Spleen (tissue), 11 donors: ENCODE results near the gene ANKRD13A. TPM values are rescaled to one million over a fixed set of nuclear protein-coding genes. Genes with fewer than 3 reads are reported as not detected.

Source experiments
- DNase-seq: peaks from one replicate; pipeline ENCODE4 v3.0.0-alpha.2; 2020
- H3K27ac ChIP-seq, 8 donors: fragments of 200-600 bp; sonication (generic) in 7 of 8; 1 replicate in 4 of 8; 2 replicates in 4 of 8; pipeline versions ENCODE4 v1.5.0 to v1.8.0; 2016 to 2021; ENCODE audit warnings: inconsistent platforms in 4 of 8, mild to moderate bottlenecking in 4 of 8, moderate library complexity in 1 of 8
- H3K27me3 ChIP-seq, 7 donors: fragments of 200-600 bp; sonication (generic) in 6 of 7; replicated peaks in 1 of 7; 1 replicate in 4 of 7; 2 replicates in 3 of 7; pipeline versions ENCODE4 v1.5.0 to v1.8.0; 2016 to 2021; ENCODE audit warnings: inconsistent platforms in 3 of 7, mild to moderate bottlenecking in 1 of 7
- H3K36me3 ChIP-seq, 6 donors: fragments of 200-600 bp; sonication (generic) in 5 of 6; 1 replicate in 4 of 6; 2 replicates in 2 of 6; pipeline versions ENCODE4 v1.5.0 to v1.8.0; 2016 to 2021; ENCODE audit warnings: inconsistent platforms in 2 of 6
- H3K4me1 ChIP-seq, 6 donors: fragments of 200-600 bp; sonication (generic) in 5 of 6; 1 replicate in 3 of 6; 2 replicates in 3 of 6; pipeline versions ENCODE4 v1.5.0 to v1.8.0; 2016 to 2021; ENCODE audit warnings: inconsistent platforms in 3 of 6
- H3K4me3 ChIP-seq, 8 donors: fragments of 200-600 bp; sonication (generic) in 7 of 8; 1 replicate in 4 of 8; 2 replicates in 4 of 8; pipeline versions ENCODE4 v1.5.0 to v1.8.0; 2016 to 2021; ENCODE audit warnings: inconsistent platforms in 4 of 8, mild to moderate bottlenecking in 4 of 8, moderate library complexity in 2 of 8
- H3K9me3 ChIP-seq, 8 donors: fragments of 200-600 bp; sonication (generic) in 7 of 8; 1 replicate in 4 of 8; 2 replicates in 4 of 8; pipeline versions ENCODE4 v1.5.0 to v1.8.0; 2016 to 2021; ENCODE audit warnings: inconsistent platforms in 4 of 8
- POLR2A ChIP-seq, 3 donors: fragments of 450-650 bp; IDR thresholded peaks; one replicate each; pipeline ENCODE4 v1.5.1; 2017; ENCODE audit warnings: antibody characterized with exemption in 3 of 3, mild to moderate bottlenecking in 1 of 3
- POLR2AphosphoS5 ChIP-seq, 3 donors: sonication (generic); formaldehyde crosslinking; IDR thresholded peaks; one replicate each; pipeline ENCODE4 v1.5.1; 2017; ENCODE audit warnings: antibody characterized with exemption in 3 of 3
- WGBS, 5 donors: extraction: QIAGEN DNeasy Blood & Tissue Kit in 3 of 5; methylation state at CpG; one replicate each; pipeline versions ENCODE4 v1.1.5 to v1.1.7; 2013 to 2018; 5-methylcytosine and 5-hydroxymethylcytosine counted together
- intact Hi-C: fragments of 100-400 bp; cut with DNase I; formaldehyde crosslinking; loops from one replicate; pipeline ENCODE4 v1.15.0; 2023; ENCODE audit warnings: low total_unique reads
- polyA plus RNA-seq, 3 donors: library from polyadenylated mRNA; stranded (reverse); fragments of 200-250 nt; gene quantifications; one replicate each; pipeline ENCODE4 v1.2.1, GENCODE V29; 2013
- total RNA-seq, 7 donors: library from RNA; depleted of rRNA in 3 of 7; stranded (reverse); fragments of >200 nt in 3 of 7; fragmentation: NEBNext Ultra II Directional in 4 of 7; extraction: Animal tissue kit (Norgen Biotek cat#: 25700) in 4 of 7; gene quantifications; one replicate each; pipeline versions ENCODE4 v1.1.0 to v1.2.1, GENCODE V29; 2016 to 2021
- TF ChIP-seq, protein P1 (sequence below), 11 experiments: fragments of 200-600 bp in 7 of 11; fragments of 450-650 bp in 4 of 11; sonication (generic) in 4 of 11; IDR thresholded peaks in 8 of 11; conservative IDR thresholded peaks in 3 of 11; 1 replicate in 7 of 11; 2 replicates in 4 of 11; pipeline versions ENCODE4 v1.4.0 to v1.8.0; 2016 to 2021; ENCODE audit warnings: antibody characterized with exemption in 11 of 11, inconsistent platforms in 4 of 11, mild to moderate bottlenecking in 1 of 11
- donor health status: healthy with polysubstance abuse.
- donor health status: DM: no; HTN: no; CAD: no; lungs with moderate emphysema.
- donor health status: DM: no; HTN: no; CAD: no.
- donor health status: Bipolar disorder and iron deficiency.
- donor health status: healthy.
- donor health status: DM: no; HTN: no; CAD: no.
- donor health status: DM: yes; HTN: yes; CAD: no.

ANKRD13A gene
- total and polyA plus RNA-seq, 10 donors = 32.9 to 134 (median 93.7) TPM

DNA sequence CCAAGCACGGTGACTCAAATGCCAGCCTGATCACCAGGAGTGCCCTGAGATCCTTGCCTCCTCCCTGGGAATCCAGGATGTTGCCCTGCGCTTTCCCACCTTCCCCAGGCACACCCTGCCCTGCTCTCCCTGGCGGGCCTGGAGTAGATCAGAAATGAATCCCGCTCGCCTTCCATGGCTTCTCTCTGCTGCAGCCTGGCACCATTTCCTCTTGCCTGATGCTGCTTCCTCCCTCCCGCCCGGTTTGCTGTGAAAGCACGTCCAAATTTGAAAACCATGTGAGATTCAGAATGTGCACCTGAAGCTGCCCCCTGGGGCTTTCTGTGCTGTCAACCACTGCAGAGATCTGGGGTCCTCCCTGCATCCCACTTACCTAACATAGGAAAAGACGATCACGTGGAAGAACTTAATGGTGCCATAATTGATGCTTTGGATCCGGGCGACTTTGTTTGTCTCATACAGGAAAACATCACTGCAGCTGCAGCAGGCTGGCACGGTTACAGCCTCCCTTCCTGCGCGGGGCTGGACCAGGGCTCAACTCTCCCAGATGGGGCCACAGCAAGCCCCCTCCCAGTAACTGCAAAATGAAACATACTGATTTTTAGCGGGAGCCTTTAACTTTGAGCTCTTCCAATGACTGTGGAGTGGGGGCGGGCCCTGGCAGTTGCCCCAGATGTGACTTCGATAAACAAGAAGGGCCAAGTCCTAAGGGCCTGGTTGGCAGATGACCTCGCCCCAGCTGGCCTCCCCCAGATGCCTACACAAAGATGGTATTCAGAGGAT is 74.0 kb downstream of the ANKRD13A start:
- Histone ChIP-seq H3K9me3 (no peaks in the 10 kb centered on the region), H3K27me3 (no peaks in the 10 kb centered on the region), H3K4me3 (peak overlapping the region; percentile 17 to 67 (median 42)), H3K36me3 (no peaks in the 10 kb centered on the region), H3K27ac (peak overlapping the region in 7 of 8 donors; percentile 25 to 67 (median 58)), H3K4me1 (peaks cover 0 to 19% (median 15%) of the 10 kb centered on the region in 6 donors)
- 6 to 12% (median 9%) methylated on average over 19 of the region's 19 CpGs for WGBS, 5 donors
- TF ChIP-seq, protein P1, sequence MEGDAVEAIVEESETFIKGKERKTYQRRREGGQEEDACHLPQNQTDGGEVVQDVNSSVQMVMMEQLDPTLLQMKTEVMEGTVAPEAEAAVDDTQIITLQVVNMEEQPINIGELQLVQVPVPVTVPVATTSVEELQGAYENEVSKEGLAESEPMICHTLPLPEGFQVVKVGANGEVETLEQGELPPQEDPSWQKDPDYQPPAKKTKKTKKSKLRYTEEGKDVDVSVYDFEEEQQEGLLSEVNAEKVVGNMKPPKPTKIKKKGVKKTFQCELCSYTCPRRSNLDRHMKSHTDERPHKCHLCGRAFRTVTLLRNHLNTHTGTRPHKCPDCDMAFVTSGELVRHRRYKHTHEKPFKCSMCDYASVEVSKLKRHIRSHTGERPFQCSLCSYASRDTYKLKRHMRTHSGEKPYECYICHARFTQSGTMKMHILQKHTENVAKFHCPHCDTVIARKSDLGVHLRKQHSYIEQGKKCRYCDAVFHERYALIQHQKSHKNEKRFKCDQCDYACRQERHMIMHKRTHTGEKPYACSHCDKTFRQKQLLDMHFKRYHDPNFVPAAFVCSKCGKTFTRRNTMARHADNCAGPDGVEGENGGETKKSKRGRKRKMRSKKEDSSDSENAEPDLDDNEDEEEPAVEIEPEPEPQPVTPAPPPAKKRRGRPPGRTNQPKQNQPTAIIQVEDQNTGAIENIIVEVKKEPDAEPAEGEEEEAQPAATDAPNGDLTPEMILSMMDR (IDR thresholded peaks at IDR 0.05 in 8 of 11, conservative IDR thresholded peaks at IDR 0.05 in 3 of 11) = no peak
- TF ChIP-seq POLR2AphosphoS5 (IDR thresholded peaks at IDR 0.05) (no peak), POLR2A (IDR thresholded peaks at IDR 0.05) (no peak)
- peak; percentile 76 for DNase-seq
- intact Hi-C loops = no loop called here

DNA sequence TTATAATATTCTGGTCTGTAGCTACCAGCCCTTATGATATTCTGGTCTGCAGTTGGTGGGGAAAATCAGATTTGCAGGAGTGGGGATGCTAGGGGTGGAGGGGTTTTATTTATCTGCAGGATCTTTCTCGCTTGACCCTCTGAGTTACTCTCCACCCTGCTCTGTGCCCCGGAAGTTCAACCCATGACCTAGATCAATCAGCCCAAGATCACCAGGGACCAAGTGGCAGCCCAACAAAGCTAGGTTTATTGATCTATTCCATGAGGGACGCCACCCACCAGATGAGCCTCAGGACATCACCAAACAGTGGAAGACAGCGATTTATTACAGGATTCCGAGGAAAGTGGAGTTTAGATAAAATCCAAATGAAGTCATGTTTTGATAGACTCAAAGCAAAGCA is 74.9 kb downstream of the ANKRD13A start:
- Histone ChIP-seq H3K4me1 (peaks cover 2 to 27% (median 19%) of the 10 kb centered on the region in 6 donors), H3K4me3 (no peak overlapping the region), H3K36me3 (no peaks in the 10 kb centered on the region), H3K27me3 (no peaks in the 10 kb centered on the region), H3K9me3 (no peaks in the 10 kb centered on the region), H3K27ac (peak overlapping the region in 1 of 8 donors; percentile 67)
- peak; percentile 6 for DNase-seq
- TF ChIP-seq, protein P1 (IDR thresholded peaks at IDR 0.05 in 8 of 11, conservative IDR thresholded peaks at IDR 0.05 in 3 of 11) = no peak
- TF ChIP-seq POLR2AphosphoS5 (IDR thresholded peaks at IDR 0.05) = no peak
- TF ChIP-seq POLR2A (IDR thresholded peaks at IDR 0.05) = no peak
- 91 to 97% (median 93%) methylated on average over 5 of the region's 5 CpGs for WGBS, 5 donors
- intact Hi-C loops = no loop called here

DNA sequence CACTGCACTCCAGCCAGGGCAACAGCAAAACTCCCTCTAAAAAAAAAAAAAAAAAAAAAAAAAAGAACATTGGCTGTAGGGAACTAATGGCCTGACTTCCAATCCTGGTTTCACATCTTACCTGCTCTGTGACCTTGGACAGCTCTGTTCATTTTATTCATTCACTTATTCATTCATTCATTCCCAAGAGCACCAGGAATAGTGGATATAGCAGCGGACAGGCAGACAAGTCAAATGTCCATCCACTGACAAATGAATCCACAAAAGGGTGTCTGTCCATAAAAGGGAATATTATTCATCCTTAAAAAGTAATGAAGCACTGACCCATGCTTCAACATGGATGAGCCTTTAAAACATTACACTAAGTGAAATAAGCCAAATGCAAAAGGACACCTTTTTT is 76.7 kb downstream of the ANKRD13A start:
- no peak for DNase-seq
- H3K27me3 ChIP-seq = no peaks in the 10 kb centered on the region
- 95 to 100% (median 99%) methylated on average over 1 of the region's 1 CpG for WGBS, 5 donors
- no peaks in the 10 kb centered on the region for H3K36me3 ChIP-seq
- no peaks in the 10 kb centered on the region for H3K9me3 ChIP-seq
- TF ChIP-seq POLR2A (IDR thresholded peaks at IDR 0.05) (no peak), POLR2AphosphoS5 (IDR thresholded peaks at IDR 0.05) (no peak)
- TF ChIP-seq, protein P1 (IDR thresholded peaks at IDR 0.05 in 8 of 11, conservative IDR thresholded peaks at IDR 0.05 in 3 of 11) = no peak
- intact Hi-C loops = no loop called here
- H3K4me1 ChIP-seq = peaks cover 9 to 43% (median 32%) of the 10 kb centered on the region in 6 donors
- H3K27ac ChIP-seq = no peak overlapping the region
- no peak overlapping the region for H3K4me3 ChIP-seq

DNA sequence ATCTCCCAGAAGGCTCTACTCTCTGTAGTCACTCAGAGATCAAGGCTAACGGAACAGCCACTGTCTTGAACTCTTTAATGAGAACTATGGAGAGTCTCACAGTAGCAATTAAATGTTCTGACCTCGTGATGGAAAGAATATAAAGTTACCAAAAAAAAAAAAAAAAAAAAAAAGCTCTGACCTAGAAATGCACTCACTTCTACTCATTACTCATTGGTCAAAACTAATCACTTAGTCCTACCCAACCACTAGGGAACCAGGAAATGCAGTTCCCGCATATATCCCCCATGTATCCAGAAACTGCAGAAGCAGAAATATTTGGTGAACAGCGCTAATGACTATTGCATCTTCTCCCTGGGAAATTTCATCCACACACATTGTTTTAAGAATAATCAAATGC is 78.6 kb downstream of the ANKRD13A start:
- intact Hi-C loops = no loop called here
- Histone ChIP-seq H3K36me3 (no peaks in the 10 kb centered on the region), H3K27ac (no peak overlapping the region), H3K9me3 (no peaks in the 10 kb centered on the region), H3K27me3 (no peaks in the 10 kb centered on the region), H3K4me3 (no peak overlapping the region), H3K4me1 (peaks cover 9 to 39% (median 29%) of the 10 kb centered on the region in 6 donors)
- WGBS, 5 donors = 72 to 87% (median 82%) methylated on average over 4 of the region's 4 CpGs
- DNase-seq = no peak
- no peak for TF ChIP-seq POLR2A (IDR thresholded peaks at IDR 0.05)
- TF ChIP-seq, protein P1 (IDR thresholded peaks at IDR 0.05 in 8 of 11, conservative IDR thresholded peaks at IDR 0.05 in 3 of 11) = no peak
- TF ChIP-seq POLR2AphosphoS5 (IDR thresholded peaks at IDR 0.05) = no peak
